Measurements from ENCODE around the gene KLF18.

KLF18 gene

DNA sequence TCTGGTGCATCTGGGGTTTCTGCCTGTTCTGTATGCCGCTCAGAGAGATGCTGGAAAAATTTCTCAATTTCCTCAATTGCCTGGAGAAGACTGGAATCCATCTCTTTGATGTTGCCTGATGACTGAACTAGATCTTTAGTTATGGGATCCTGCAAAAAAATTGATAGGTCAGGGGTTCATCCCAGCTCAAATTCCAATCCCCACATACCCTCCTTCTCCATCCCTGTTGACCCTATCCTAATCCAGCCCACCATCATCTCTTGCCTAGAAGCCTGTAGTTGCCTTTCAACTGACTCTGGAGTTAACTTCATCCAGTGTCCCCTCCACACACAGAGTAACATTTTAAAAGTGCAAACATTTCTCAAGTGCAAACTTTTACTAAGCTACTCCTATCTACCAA is at the start of gene KLF18:
TSS of gene KLF18 (minus strand) at position 101 of the 400 bp plus-strand sequence. CDS start at position 101, 0 bp downstream.
- Mint-ChIP-seq H3K4me3 (no peak within 1 kb of the TSS), H3K27ac (no peak within 1 kb of the TSS), H3K9me3 (peaks cover 19% of the 10 kb centered on the region), H3K36me3 (ENCODE audit: low read depth) (peaks cover 2% of the 10 kb centered on the region), H3K4me1 (no peaks in the 10 kb centered on the region), H3K27me3 (peaks cover 6% of the 10 kb centered on the region)
- ATAC-seq (no peak), DNase-seq (no peak)

DNA sequence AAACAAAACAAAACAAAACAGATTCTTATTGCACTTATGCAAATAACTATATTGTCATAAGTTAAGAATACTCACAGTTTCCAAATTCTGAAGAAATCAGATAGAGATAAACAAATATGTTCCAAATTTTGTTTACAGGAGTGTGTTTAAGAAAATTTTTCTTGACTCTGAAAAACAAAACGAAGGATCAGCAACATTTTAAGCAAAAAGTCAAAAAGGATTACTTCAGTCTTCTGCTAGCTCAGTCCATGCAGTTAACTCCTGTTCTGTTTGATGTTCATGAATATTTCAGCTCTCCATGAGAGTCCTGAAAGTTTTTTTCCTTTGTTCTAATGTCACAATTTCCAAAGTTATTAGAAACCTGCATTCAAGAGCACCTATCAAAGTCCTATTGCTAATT is 33.2 kb upstream of the KLF18 start:
- Mint-ChIP-seq H3K36me3 (ENCODE audit: low read depth) (no peaks in the 10 kb centered on the region), H3K4me3 (no peak overlapping the region), H3K27me3 (peaks cover 9% of the 10 kb centered on the region), H3K27ac (no peak overlapping the region), H3K9me3 (peaks cover 7% of the 10 kb centered on the region), H3K4me1 (no peaks in the 10 kb centered on the region)
- no peak for DNase-seq
- ATAC-seq: no peak

- ATAC-seq (no peak), DNase-seq (no peak)
- Mint-ChIP-seq H3K4me1 (peaks cover 2% of the 10 kb centered on the region), H3K9me3 (peaks cover 11% of the 10 kb centered on the region), H3K27ac (no peak overlapping the region), H3K27me3 (peaks cover 10% of the 10 kb centered on the region), H3K36me3 (ENCODE audit: low read depth) (no peaks in the 10 kb centered on the region), H3K4me3 (no peak overlapping the region)
These were observed 28.9 kb upstream of the KLF18 start for GRCh38 chr1:44170281-44170823.

DNA sequence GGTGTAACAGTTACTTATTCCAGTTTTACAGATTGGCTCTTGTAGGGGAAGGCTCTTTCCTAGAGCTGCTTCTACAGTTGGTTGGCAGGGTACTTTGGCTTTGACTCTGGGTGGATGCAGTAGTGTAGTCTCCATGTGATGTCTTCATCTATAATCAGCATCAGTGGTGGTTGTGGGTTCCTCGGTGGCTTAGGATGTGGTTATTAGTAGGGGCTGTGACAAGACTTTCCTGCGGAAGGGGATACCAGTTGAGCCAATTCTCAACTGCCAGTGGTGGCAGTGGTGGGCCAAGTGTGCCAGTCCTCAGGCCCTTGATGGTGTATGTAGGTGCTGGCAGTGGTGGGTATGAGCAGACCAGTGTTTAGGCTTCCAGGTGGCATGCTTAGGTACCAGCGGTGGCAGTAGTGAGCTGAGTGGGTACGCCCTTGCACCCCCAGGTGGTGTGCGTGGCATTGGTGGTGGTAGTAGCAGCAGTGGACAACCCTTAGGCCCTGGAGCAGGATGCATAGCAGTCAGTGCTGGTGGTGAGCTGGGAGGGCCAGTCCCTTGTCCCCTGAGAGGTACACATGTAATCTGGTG is 27.2 kb upstream of the KLF18 start:
- H3K36me3 Mint-ChIP-seq (ENCODE audit: low read depth): no peaks in the 10 kb centered on the region
- ATAC-seq (no peak), DNase-seq (no peak)
- H3K9me3 Mint-ChIP-seq: peaks cover 5% of the 10 kb centered on the region
- H3K4me1 Mint-ChIP-seq: peaks cover 2% of the 10 kb centered on the region
- no peak overlapping the region for H3K27ac Mint-ChIP-seq
- no peak overlapping the region for H3K4me3 Mint-ChIP-seq
- peaks cover 7% of the 10 kb centered on the region for H3K27me3 Mint-ChIP-seq

DNA sequence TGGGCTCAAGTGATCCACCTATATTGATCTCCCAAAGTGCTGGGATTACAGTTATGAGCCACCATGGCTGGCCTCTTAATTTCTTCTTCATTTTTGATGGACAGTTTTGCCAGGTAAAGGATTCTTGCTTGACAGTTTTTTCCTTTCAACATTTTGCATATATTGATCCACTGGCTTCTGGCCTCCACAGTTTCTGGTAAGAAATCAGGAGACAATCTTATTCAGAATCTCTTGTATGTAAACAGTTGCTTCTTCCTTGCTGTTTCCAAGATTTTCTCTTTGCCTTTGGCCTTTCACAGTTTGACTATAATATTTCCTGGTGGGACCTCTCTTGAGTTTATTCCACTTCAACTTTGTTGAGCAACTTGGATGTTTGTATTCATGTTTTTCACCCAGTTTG is 20.1 kb upstream of the KLF18 start:
- DNase-seq: no peak
- Mint-ChIP-seq H3K4me3 (no peak overlapping the region), H3K27ac (no peak overlapping the region), H3K27me3 (no peaks in the 10 kb centered on the region), H3K4me1 (no peaks in the 10 kb centered on the region), H3K36me3 (ENCODE audit: low read depth) (no peaks in the 10 kb centered on the region), H3K9me3 (peaks cover 7% of the 10 kb centered on the region)
- no peak for ATAC-seq

DNA sequence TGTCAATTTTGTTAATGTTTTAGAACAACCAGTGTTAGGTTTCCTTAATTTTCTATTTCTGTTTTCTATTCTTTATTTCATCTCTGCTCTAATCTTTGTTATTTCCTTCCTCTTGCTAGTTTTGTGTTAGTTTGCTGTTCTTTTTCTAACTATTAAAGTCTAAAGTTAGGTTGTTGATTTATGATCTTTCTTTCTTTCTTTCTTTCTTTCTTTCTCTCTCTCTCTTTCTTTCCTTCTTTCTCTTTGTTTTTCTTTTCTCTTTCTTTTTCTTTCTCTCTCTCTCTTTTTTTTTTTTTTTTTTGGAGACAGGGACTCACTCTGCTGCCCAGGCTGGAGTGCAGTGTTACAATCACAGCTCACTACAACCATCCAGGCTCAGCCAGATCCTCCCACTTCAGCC is 17.4 kb upstream of the KLF18 start:
- Mint-ChIP-seq H3K36me3 (ENCODE audit: low read depth) (no peaks in the 10 kb centered on the region), H3K9me3 (peaks cover 7% of the 10 kb centered on the region), H3K27me3 (no peaks in the 10 kb centered on the region), H3K4me1 (no peaks in the 10 kb centered on the region), H3K27ac (no peak overlapping the region), H3K4me3 (no peak overlapping the region)
- no peak for DNase-seq
- ATAC-seq: no peak

DNA sequence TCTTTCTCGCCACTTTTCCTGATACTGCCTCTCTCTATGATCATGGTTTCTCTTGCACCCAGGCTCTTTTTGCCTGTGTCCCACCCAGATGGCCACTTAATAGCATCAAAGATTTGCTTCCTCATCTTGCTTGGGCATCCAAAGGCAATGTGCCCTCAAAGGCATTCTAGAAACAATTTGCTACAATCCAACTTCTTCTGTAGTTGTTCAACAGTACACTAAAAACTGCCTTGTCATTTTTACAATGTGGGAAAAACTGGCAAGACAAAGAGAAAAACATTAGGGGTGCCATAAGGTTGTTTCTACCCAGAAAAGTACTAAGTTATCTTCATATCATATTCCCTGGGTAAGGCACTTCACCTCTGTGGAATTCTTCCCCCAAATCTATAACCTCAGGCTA is 16.5 kb upstream of the KLF18 start:
- no peaks in the 10 kb centered on the region for H3K27me3 Mint-ChIP-seq
- H3K27ac Mint-ChIP-seq: no peak overlapping the region
- DNase-seq (no peak), ATAC-seq (no peak)
- no peaks in the 10 kb centered on the region for H3K4me1 Mint-ChIP-seq
- H3K36me3 Mint-ChIP-seq (ENCODE audit: low read depth): no peaks in the 10 kb centered on the region
- peaks cover 7% of the 10 kb centered on the region for H3K9me3 Mint-ChIP-seq
- no peak overlapping the region for H3K4me3 Mint-ChIP-seq

- no peak for DNase-seq
- no peaks in the 10 kb centered on the region for H3K9me3 Mint-ChIP-seq
- H3K4me1 Mint-ChIP-seq: peaks cover 18% of the 10 kb centered on the region
- no peaks in the 10 kb centered on the region for H3K36me3 Mint-ChIP-seq (ENCODE audit: low read depth)
- no peak for ATAC-seq
- H3K27ac Mint-ChIP-seq: no peak overlapping the region
- no peak overlapping the region for H3K4me3 Mint-ChIP-seq
- peaks cover 3% of the 10 kb centered on the region for H3K27me3 Mint-ChIP-seq
These were observed 12.6 kb upstream of the KLF18 start for GRCh38 chr1:44154049-44154448.

DNA sequence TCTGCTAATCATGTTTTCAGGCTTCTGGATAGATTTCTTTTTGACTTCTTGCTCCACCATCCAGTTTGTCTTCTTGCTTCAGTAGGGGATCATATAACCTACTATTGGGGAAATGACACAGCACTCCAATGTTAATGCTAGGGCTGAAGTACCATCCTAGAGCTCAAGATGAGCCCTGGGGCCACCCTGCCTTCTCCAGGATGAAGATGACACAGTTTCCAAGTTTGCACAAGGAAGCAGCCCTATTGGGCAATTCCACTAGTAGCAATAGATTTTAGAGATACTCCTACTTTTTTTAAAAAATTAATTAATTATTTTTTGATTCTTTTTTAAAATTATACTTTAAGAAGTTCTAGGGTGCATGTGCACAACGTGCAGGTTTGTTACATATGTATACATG is 11.3 kb upstream of the KLF18 start:
- no peak overlapping the region for H3K4me3 Mint-ChIP-seq
- DNase-seq (no peak), ATAC-seq (no peak)
- H3K9me3 Mint-ChIP-seq: no peaks in the 10 kb centered on the region
- no peaks in the 10 kb centered on the region for H3K36me3 Mint-ChIP-seq (ENCODE audit: low read depth)
- peaks cover 18% of the 10 kb centered on the region for H3K4me1 Mint-ChIP-seq
- no peak overlapping the region for H3K27ac Mint-ChIP-seq
- peaks cover 3% of the 10 kb centered on the region for H3K27me3 Mint-ChIP-seq

DNA sequence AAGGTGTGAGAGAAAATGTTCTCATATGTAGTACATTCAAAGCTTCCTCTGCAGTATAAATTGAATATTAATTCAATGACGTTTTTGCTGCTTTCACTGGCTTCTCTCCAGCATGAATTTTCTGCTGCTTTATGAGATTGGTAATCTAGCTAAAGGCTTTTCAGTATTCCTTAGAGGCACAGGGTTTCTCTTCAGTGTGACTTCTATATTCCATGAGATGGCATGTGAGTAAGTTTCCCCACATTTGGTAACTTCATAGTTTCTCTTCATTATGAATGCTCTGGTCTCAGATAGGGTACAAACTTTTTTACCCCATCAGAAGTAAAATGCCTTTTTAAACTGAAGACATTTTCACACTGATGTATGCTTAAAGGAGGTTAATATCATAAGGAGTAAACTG is 10.4 kb upstream of the KLF18 start:
- ATAC-seq: peak; percentile 43
- Mint-ChIP-seq H3K27me3 (peaks cover 3% of the 10 kb centered on the region), H3K27ac (no peak overlapping the region)

DNA sequence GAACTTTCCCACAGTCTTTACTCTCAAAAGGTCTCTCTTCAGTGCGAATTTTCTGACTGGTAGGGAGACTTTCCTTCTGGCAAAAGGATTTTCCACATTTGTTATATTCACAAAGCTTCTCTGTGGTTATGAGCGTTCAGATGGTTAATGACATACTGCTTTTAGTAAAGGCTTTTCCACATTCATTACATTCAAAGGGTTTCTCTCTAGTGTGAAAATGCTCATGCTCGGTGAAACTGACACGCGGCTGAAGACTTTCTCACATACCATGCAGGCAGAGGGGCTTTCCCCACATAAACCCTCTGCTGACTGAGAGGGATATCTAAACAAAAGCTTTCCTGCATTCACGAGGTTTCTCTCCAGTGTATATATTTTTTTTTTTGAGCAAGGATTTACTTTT is 9.9 kb upstream of the KLF18 start:
- H3K4me3 Mint-ChIP-seq: no peak overlapping the region
- peaks cover 6% of the 10 kb centered on the region for H3K9me3 Mint-ChIP-seq
- ATAC-seq (peak; percentile 77), DNase-seq (no peak)
- peaks cover 3% of the 10 kb centered on the region for H3K27me3 Mint-ChIP-seq
- H3K27ac Mint-ChIP-seq: no peak overlapping the region
- H3K36me3 Mint-ChIP-seq (ENCODE audit: low read depth): no peaks in the 10 kb centered on the region
- peaks cover 18% of the 10 kb centered on the region for H3K4me1 Mint-ChIP-seq

More for the DNA sequence above, 10.4 kb upstream of the KLF18 start:
- no peak for DNase-seq
- Mint-ChIP-seq H3K4me3 (no peak overlapping the region), H3K4me1 (peaks cover 18% of the 10 kb centered on the region), H3K9me3 (peaks cover 1% of the 10 kb centered on the region), H3K36me3 (ENCODE audit: low read depth) (no peaks in the 10 kb centered on the region)

DNA sequence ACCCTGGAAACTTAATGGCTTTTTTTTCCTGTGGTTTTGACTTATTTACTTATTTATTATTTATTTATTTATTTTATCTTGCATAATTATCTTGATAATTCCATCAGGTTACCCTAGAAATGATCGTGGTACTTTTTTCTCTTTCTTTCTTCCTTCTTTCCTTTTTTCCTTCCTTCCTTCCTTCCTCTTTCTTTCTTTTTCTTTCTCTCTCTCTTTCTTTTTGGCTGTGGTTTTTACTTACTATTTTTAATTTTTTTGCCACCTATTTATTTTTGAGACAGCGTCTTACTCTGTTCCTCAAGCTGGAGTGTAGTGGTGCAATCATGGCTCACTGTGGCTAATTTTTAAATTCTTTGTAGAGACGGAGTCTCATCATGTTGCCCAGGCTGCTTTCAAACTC is 6.2 kb upstream of the KLF18 start:
- peaks cover 23% of the 10 kb centered on the region for H3K9me3 Mint-ChIP-seq
- peaks cover 17% of the 10 kb centered on the region for H3K4me1 Mint-ChIP-seq
- no peak overlapping the region for H3K27ac Mint-ChIP-seq
- peaks cover 2% of the 10 kb centered on the region for H3K36me3 Mint-ChIP-seq (ENCODE audit: low read depth)
- DNase-seq: no peak
- peaks cover 5% of the 10 kb centered on the region for H3K27me3 Mint-ChIP-seq
- ATAC-seq: no peak
- H3K4me3 Mint-ChIP-seq: no peak overlapping the region

DNA sequence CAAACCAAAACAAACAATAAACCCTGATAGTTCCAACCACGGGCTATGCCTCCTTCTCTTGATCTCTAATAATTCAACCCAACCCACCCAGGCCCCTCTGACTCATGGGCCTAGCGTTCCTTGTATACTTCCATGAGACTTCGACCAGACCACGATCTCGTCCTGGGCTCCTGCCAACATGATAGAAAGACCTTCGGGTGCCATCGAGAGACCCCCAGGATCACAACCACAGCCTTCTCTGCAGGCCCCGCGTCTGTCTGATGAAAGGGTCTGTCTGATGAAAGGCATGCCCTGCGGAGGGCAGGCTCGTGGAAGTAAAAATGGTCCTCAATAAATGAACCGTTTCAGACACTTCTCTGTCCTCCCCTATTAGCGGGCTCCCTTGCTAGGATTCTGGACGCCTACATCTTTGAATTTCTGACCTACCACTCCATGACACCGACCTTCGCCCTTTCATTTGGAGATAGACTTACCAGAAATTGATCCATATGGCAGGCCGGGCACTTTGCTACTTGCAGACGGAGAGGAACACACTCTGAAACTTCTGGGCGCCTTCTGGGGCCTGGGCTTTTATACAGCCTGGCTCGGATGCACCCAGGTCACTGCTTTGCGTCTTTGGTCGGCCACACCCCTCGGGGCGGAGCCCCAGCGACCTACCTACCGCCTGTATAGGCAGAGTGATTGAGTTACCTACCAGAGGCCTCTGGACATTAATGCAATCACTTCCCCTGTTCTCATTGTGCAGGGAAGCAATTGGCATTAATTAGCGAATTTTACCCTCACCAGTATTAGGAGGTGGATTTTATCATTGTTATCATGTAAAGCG is 5.3 kb upstream of the KLF18 start:
- DNase-seq (no peak), ATAC-seq (no peak)
- H3K27ac Mint-ChIP-seq: no peak overlapping the region
- no peak overlapping the region for H3K4me3 Mint-ChIP-seq
- peaks cover 5% of the 10 kb centered on the region for H3K27me3 Mint-ChIP-seq
- H3K9me3 Mint-ChIP-seq: peaks cover 23% of the 10 kb centered on the region
- H3K36me3 Mint-ChIP-seq (ENCODE audit: low read depth): peaks cover 2% of the 10 kb centered on the region
- H3K4me1 Mint-ChIP-seq: peaks cover 11% of the 10 kb centered on the region

- Mint-ChIP-seq H3K27me3 (peaks cover 5% of the 10 kb centered on the region), H3K9me3 (peaks cover 23% of the 10 kb centered on the region), H3K4me3 (no peak overlapping the region), H3K36me3 (ENCODE audit: low read depth) (peaks cover 2% of the 10 kb centered on the region), H3K4me1 (no peaks in the 10 kb centered on the region), H3K27ac (no peak overlapping the region)
- no peak for ATAC-seq
- DNase-seq: no peak
These were observed 3.7 kb upstream of the KLF18 start for GRCh38 chr1:44144962-44145756.
